Astrocyte of the spinal cord (primary cell): ENCODE data around the gene SRCIN1.
A peak's percentile ranks its signal among the peaks of the same experiment; 100 is the strongest.

ENCODE experiments used
- DNase-seq: peaks from one replicate; pipeline ENCODE4 v3.0.0; 2011; ENCODE audit warnings: low read depth, low spot score
- H3K4me3 ChIP-seq: 2 replicates; pipeline ENCODE4 v1.5.1; 2011; ENCODE audit warnings: low read depth, mild to moderate bottlenecking, low read length, moderate library complexity
- in situ Hi-C: cut with HindIII; loops from 2 replicates; pipeline ENCODE4 v1.10.0; 2017; ENCODE audit warnings: low sequenced_read_pairs
- TF ChIP-seq, protein P1 (sequence below): IDR thresholded peaks from 2 replicates; pipeline ENCODE4 v1.5.1; 2012; ENCODE audit warnings: low read depth, mild to moderate bottlenecking, low read length, inconsistent platforms

Gene SRCIN1

DNA sequence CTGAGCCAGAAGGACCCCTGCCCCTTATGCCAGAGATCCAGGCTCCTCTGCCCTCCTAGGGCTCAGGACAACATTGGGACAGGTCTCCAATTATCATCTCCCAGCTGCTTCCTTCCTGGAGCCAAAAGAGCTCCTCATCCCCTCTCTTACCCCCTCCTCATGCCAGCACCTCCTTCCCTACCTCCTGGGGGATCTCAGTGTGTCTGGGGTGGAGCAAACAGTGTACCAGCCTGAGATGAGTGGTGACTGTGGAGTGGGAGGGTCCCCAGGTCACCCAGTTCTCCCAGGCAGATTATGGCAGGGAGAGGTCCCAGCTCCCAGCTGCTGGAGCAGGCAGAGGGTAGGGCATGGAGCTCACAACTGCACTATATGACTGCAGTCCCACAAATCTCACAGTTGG is 23.7 kb downstream of the SRCIN1 start:
- no peak overlapping the region for H3K4me3 ChIP-seq
- TF ChIP-seq, protein P1, sequence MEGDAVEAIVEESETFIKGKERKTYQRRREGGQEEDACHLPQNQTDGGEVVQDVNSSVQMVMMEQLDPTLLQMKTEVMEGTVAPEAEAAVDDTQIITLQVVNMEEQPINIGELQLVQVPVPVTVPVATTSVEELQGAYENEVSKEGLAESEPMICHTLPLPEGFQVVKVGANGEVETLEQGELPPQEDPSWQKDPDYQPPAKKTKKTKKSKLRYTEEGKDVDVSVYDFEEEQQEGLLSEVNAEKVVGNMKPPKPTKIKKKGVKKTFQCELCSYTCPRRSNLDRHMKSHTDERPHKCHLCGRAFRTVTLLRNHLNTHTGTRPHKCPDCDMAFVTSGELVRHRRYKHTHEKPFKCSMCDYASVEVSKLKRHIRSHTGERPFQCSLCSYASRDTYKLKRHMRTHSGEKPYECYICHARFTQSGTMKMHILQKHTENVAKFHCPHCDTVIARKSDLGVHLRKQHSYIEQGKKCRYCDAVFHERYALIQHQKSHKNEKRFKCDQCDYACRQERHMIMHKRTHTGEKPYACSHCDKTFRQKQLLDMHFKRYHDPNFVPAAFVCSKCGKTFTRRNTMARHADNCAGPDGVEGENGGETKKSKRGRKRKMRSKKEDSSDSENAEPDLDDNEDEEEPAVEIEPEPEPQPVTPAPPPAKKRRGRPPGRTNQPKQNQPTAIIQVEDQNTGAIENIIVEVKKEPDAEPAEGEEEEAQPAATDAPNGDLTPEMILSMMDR, result no peak
- no peak for DNase-seq
- in situ Hi-C loops, result no loop called here

DNA sequence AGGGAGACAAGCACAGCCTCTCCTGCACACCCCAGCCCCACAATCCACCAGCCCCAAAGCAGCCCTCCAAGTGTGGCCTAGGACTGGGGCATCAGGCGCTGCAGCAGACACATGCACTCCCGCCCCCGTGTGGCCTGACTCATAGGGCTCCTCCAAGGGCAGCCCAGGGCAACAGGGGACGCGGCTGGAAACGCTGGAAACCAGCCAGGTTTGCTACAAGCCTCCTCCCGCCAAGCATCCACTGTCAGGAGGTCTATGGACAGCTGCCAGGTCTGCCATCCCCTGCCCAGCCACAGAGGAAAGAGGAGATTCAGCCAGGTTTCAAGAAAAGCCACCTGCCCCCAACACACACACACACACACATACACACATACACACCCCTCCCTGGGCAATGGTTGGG is 25.8 kb downstream of the SRCIN1 start:
- DNase-seq, result no peak
- in situ Hi-C loops, result no loop called here
- H3K4me3 ChIP-seq, result no peak overlapping the region
- TF ChIP-seq, protein P1, result peak; percentile 17

DNA sequence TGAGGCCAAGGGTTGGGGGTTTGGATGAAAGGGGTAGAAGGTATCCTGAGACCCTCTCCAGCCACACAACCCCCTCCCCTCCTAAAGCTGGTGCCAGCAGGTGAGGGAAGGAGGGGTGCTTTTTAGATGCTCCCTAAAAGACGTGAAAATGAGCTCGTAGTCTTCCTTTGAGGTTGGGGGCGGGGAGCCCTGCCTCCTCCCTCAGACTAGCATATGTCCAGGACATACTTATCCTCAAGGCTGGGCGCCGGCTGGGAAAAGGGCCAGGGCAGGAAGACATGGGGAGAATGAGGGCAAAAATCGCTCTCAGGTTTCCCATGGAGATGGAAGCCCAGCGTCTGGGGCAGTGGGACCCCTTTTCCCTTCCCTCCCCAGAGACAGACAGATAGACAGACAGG is 26.7 kb downstream of the SRCIN1 start:
- no peak for DNase-seq
- TF ChIP-seq, protein P1, result no peak
- in situ Hi-C loops, result no loop called here
- no peak overlapping the region for H3K4me3 ChIP-seq

DNA sequence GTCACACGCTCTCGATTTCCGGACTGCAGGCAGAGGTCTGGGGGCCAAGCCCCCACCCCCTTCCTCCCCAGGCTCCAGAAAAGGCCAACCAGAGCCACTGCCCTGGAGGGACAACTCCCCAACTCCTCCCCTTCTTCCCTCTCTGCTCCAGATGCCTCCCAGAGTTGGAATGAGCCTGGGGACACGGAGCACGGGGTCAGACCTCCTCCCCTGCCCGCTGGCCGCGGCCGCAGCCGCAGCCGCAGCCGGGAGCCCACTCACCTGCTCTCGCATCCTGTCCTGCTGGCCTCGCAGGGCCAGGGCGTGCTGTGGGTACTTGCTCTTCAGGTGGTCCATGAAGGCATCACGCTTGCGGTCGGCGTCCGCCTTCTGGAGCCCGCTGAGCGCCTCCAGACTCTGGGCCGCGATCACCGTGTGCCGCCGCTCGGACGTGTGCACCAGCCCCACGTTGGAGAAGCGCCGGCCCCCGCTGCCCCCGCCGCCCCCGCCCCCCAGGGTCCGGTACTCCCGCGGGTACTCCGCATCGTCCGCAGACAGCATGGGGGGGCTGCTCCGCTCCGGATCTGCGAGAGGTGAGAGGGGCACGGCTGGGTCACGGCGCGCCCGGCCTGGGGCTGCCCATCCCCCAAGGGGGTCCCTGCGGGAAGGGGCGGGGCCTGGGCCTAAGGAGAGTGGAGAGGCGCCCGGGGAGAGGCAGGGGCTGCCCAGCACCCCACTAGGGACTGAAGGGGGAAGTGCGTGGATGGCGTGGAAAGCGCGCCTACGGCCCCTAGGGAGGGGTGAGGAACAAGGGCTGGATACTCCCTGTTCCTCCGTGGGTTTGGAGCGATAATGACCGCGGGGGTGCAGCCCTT is 27.3 kb downstream of the SRCIN1 start:
- no peak for DNase-seq
- TF ChIP-seq, protein P1, result no peak
- in situ Hi-C loops, result no loop called here

DNA sequence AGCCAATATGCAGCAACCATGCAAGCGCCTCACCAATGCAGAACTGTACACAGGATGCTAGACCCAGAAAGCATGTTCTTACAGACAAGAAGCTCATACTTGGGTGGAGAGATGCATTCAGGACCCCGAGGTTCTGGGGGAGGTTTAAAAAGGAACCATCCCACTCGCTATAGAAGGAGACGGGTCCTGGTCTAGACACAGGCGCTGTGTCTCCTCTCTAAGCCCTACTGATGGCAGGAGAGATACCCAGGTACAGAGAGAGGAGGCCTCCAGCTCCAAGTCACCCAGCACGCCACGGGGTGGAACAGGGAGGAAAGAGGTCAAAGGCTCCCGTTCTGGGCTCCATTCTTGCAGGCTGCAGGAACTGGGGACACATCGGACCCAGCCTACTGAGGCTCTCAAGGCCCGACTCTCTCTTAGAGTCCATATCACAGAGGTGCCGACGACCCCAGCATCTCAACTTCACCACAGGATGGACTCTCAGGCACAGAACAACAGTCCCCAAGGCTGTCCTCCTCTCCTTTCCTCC is 28.0 kb downstream of the SRCIN1 start:
- DNase-seq, result no peak
- no peak overlapping the region for H3K4me3 ChIP-seq
- TF ChIP-seq, protein P1, result no peak
- in situ Hi-C loops, result no loop called here

More for the DNA sequence above, 27.3 kb downstream of the SRCIN1 start:
- H3K4me3 ChIP-seq, result no peak overlapping the region

DNA sequence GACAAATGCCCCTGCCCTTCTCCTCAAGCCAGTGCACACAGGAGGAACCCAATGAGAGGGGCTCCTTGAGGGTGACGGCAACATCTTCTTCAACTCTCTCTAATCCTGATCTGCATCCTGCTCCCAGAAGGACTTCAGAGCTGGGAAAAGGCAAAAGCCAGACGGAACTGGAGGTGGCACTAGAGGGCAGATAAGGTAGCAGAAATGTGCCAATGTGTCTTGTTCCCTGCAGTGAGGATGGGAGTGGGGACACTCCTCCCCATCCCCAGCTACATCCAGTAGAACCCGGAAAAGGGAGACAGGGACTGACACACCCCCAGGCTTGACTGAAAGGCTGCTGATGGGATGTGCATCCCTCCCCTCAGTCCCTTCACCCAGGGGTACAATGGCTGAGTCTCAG is 28.5 kb downstream of the SRCIN1 start:
- in situ Hi-C loops, result no loop called here
- H3K4me3 ChIP-seq, result no peak overlapping the region
- TF ChIP-seq, protein P1, result no peak
- no peak for DNase-seq
